Nephron progenitor cell (in vitro differentiated cells): ENCODE results near the gene ARFGEF2.
A peak's percentile ranks its signal among the peaks of the same experiment; 100 is the strongest.

Experiments used
- DNase-seq: peaks from one replicate; pipeline ENCODE4 v3.0.0; 2021
- H3K27ac Mint-ChIP-seq: 2 replicates; pipeline ENCODE4 v1.8.0; 2021; ENCODE audit warnings: mild to moderate bottlenecking, moderate library complexity, mixed read lengths
- H3K27me3 Mint-ChIP-seq: 2 replicates; pipeline ENCODE4 v1.8.0; 2021; ENCODE audit warnings: mild to moderate bottlenecking, low read depth, mixed read lengths; ENCODE audit not compliant: poor library complexity
- H3K36me3 Mint-ChIP-seq: 2 replicates; pipeline ENCODE4 v1.8.0; 2021; ENCODE audit warnings: low read depth, mixed read lengths
- H3K4me1 Mint-ChIP-seq: 2 replicates; pipeline ENCODE4 v1.8.0; 2021; ENCODE audit warnings: mixed read lengths
- H3K4me3 Mint-ChIP-seq: 2 replicates; pipeline ENCODE4 v1.8.0; 2021; ENCODE audit warnings: mild to moderate bottlenecking, moderate library complexity, mixed read lengths
- H3K9me3 Mint-ChIP-seq: 2 replicates; pipeline ENCODE4 v1.8.0; 2021; ENCODE audit warnings: mild to moderate bottlenecking, moderate library complexity, mixed read lengths
- CTCF ChIP-seq: fragments of 200-600 bp; sonication (generic); IDR thresholded peaks from 2 replicates; pipeline ENCODE4 v1.5.0; 2021; ENCODE audit warnings: antibody characterized with exemption

Gene ARFGEF2

GRCh38 chr20:48990467-48990866, 69.0 kb downstream of the ARFGEF2 start:
- no peak overlapping the region for H3K27ac Mint-ChIP-seq
- H3K4me1 Mint-ChIP-seq = no peaks in the 10 kb centered on the region
- no peak overlapping the region for H3K4me3 Mint-ChIP-seq
- TF ChIP-seq CTCF = no peak
- H3K9me3 Mint-ChIP-seq = no peaks in the 10 kb centered on the region
- H3K27me3 Mint-ChIP-seq = no peaks in the 10 kb centered on the region
- DNase-seq = no peak
- peaks cover 52% of the 10 kb centered on the region for H3K36me3 Mint-ChIP-seq

GRCh38 chr20:48995589-48995988, 74.1 kb downstream of the ARFGEF2 start:
- H3K4me3 Mint-ChIP-seq = no peak overlapping the region
- H3K27me3 Mint-ChIP-seq = no peaks in the 10 kb centered on the region
- DNase-seq = no peak
- H3K9me3 Mint-ChIP-seq = no peaks in the 10 kb centered on the region
- H3K27ac Mint-ChIP-seq = peak overlapping the region; percentile 41
- peaks cover 63% of the 10 kb centered on the region for H3K36me3 Mint-ChIP-seq
- no peaks in the 10 kb centered on the region for H3K4me1 Mint-ChIP-seq
- no peak for TF ChIP-seq CTCF

GRCh38 chr20:48999890-49000870, 78.7 kb downstream of the ARFGEF2 start:
- Mint-ChIP-seq H3K36me3 (peaks cover 48% of the 10 kb centered on the region), H3K4me3 (no peak overlapping the region), H3K9me3 (no peaks in the 10 kb centered on the region), H3K27ac (peak overlapping the region; percentile 12), H3K27me3 (no peaks in the 10 kb centered on the region), H3K4me1 (no peaks in the 10 kb centered on the region)
- DNase-seq = no peak
- TF ChIP-seq CTCF = no peak

GRCh38 chr20:49001741-49002140, 80.2 kb downstream of the ARFGEF2 start:
- H3K27ac Mint-ChIP-seq = no peak overlapping the region
- no peaks in the 10 kb centered on the region for H3K27me3 Mint-ChIP-seq
- H3K36me3 Mint-ChIP-seq = peaks cover 44% of the 10 kb centered on the region
- H3K4me1 Mint-ChIP-seq = no peaks in the 10 kb centered on the region
- no peaks in the 10 kb centered on the region for H3K9me3 Mint-ChIP-seq
- TF ChIP-seq CTCF = no peak
- DNase-seq = no peak
- H3K4me3 Mint-ChIP-seq = no peak overlapping the region

- Mint-ChIP-seq H3K9me3 (no peaks in the 10 kb centered on the region), H3K27me3 (no peaks in the 10 kb centered on the region), H3K4me3 (no peak overlapping the region), H3K4me1 (no peaks in the 10 kb centered on the region), H3K27ac (peak overlapping the region; percentile 73), H3K36me3 (peaks cover 43% of the 10 kb centered on the region)
- DNase-seq = no peak
- no peak for TF ChIP-seq CTCF
Observed at GRCh38 chr20:49006446-49006980, 85.0 kb downstream of the ARFGEF2 start.
